ENCODE results near the gene GPR32.

Gene GPR32

DNA sequence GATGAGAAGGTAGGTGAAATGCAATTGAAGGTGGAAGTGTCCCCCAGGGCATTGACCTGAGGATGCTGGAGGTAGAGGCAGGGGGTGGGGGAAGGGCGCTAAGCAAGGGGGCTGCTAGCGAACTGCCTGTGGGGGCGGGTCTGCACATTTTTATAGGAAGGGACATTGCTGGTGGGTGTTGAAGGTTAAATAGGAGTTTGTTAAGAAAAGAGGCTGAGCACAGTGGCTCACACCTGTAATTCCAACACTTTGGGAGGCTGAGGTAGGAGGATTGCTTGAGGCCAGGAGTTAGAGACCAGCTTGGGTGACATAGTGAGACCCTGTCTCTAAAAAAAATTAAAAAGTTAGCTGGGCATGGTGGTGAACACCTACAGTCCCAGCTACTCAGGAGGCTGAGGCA is 14.4 kb downstream of the GPR32 start:
- DNase-seq, result no peak

- DNase-seq, result no peak
Measured at GRCh38 chr19:50785329-50785728, 15.1 kb downstream of the GPR32 start.

GRCh38 chr19:50790396-50790795 is 20.1 kb downstream of the GPR32 start, which contains the start of gene ACP4:
ACP4 (plus strand) TSS chr19:50790415; CDS start chr19:50790415, 0 bp downstream.
- DNase-seq, result no peak

DNA sequence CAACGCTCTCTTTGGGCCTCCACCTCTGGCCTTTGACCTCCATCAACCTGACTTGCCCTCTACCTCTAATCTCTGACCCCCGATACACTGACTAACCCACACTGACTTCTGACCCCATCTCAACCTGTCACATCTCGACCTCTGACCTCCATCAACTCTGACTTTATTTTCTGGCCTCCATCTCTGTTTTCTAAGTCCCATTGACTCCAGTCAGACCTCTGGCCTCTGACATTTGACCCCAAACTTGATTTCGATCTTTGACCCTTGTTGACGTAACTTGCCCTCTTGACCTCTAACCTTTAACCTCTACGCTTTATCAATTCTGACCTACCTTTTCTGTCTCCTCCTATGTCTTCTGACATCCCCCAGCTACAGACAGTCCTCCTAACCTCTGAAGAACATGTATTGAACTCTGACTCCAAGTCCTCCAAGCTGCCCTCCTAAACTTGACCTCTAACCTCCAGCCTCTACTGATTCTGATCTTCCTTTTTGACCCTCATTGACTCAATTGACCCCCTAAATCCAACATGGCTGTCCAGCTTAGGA is 20.7 kb downstream of the GPR32 start:
- DNase-seq, result no peak

- DNase-seq, result no peak
Measured at GRCh38 chr19:50791594-50792271, 21.5 kb downstream of the GPR32 start.

GRCh38 chr19:50792272-50793250 is 22.3 kb downstream of the GPR32 start:
- DNase-seq, result no peak

GRCh38 chr19:50793558-50794065 is 23.3 kb downstream of the GPR32 start:
- DNase-seq, result no peak

DNA sequence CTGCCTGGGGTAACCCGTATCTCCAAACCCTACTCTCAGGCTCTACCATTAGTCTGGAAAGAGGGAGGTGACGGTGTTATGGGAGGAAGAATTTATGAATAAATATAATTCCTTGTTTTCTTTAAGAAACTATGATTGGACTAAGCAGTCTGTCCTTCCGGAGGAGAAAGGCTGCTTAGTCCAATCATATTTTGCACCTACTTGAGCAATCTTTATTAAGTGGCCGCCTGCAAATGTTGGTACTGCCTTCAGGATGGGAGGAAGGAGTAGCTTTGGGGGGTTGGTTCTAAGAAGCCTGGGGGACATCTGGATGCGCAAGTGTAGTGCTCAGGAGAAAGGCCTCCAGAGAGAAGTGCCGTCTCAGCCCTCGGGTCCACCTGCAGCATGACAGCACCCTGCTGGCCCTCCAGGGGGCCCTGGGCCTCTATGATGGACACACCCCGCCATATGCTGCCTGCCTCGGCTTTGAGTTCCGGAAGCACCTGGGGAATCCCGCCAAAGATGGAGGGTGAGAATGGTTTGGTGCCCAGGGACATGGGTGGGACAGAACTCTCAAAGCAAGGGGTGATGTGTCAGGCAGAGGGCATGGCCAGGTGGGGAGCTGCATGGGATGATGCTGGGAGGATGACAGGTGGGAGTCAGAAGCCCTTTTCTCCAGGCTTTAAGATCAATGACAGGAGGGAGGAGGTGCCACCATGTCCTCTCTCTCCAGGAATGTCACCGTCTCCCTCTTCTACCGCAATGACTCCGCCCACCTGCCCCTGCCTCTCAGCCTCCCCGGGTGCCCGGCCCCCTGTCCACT is 24.0 kb downstream of the GPR32 start:
- DNase-seq, result no peak

DNA sequence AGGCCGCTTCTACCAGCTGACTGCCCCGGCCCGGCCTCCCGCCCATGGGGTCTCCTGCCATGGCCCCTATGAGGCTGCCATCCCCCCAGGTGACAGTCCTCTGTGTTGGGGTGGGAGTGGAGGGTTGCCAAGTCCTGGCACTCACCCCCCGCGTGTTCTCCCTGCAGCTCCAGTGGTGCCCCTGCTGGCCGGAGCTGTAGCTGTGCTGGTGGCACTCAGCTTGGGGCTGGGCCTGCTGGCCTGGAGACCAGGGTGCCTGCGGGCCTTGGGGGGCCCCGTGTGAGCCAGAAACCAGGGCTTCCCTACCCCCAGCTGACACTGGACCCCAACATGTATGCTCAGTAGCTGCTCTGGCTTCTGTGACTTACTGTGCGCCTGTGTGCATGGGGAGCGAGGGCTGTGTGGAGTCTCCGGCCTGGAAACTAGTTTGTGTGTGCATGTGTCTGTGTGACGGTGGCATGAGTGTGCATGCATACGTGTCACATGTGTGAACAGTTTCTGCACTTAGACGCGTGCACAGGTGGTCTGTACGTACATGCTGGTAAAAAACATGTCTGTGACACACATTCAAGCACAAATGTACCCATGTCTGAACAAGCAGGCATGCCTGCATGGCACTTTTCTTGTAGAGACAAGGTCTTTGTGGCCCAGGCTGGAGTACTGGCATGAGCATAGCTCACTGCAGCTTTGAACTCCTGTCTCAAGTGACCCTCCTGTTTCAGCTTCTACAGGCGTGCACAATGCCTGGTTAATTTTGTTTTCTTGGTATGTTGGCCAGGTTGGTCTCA is 24.8 kb downstream of the GPR32 start:
- DNase-seq, result no peak

DNA sequence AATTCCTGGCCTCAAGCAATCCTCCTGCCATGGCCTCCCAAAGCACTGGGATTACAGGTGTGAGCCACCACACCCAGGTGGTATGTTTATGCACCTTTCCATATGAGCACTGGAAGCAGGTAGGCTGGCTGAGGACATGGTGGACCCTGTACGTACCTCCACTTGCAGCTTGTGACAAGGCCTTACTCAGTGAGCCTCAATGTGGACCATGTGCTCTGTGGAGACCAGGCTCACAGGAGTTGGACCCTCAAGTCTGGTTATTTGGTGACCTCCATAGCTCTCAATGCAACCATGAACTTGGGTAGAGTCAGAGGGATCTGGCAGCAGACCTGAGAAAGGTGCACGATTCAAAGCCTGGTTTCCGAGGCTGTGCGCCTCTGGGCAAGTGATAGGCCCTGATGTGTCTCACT is 25.4 kb downstream of the GPR32 start:
- no peak for DNase-seq

- DNase-seq, result no peak
Measured at GRCh38 chr19:50796128-50796633, 25.9 kb downstream of the GPR32 start.

DNA sequence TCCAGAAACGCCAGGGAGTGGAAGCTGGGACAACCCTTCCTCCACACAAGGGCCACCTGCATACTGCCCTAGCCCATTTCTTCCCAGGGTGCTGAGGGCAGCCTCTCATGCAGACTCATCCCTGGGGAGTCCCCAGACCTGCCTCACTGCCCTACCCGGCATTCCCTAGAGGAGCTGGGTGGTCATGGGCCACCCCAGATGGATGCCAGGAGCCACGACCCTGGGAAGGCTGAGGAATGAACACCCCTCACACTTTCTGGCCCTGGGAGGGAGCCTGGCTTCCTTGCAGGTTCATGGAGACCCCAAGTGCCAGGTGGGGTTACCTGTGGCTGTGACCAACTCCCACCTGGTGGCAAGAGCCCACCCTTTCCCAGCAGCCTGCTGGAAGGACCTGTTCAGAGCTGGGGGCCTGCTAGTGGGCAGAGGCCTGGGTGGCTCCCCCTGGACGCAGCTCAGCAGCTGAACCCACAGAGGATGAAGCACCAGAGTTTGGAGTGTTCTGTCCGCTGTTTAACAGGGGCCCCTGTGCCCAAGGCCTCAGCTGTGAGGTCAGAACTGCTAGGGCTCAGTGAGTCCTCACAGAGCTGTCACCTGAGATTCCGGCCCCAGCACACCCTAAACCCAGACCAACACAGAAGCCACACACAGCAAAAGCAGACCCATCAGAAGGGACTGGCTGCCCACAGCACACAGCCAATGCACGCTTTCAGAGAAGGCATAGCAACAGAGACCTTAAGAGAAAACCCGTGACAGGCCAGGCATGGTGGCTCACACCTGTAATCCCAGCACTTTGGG is 26.6 kb downstream of the GPR32 start:
- DNase-seq, result no peak

DNA sequence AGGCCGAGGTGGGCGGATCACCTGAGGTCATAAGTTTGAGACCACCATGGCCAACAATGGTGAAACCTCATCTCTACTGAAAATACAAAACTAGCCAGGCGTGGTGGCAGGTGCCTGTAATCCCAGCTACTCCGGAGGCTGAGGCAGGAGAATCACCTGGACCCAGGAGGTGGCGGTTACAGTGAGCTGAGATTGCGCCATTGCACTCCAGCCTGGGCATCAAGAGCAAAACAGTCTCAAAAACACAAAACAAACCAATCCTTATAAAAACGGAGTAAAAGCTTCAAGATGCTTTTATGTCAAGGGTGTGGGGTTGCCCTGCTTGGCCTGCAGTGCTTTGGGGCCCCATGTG is 27.1 kb downstream of the GPR32 start:
- DNase-seq, result no peak

GRCh38 chr19:50797781-50798658 is 27.8 kb downstream of the GPR32 start:
- no peak for DNase-seq

DNA sequence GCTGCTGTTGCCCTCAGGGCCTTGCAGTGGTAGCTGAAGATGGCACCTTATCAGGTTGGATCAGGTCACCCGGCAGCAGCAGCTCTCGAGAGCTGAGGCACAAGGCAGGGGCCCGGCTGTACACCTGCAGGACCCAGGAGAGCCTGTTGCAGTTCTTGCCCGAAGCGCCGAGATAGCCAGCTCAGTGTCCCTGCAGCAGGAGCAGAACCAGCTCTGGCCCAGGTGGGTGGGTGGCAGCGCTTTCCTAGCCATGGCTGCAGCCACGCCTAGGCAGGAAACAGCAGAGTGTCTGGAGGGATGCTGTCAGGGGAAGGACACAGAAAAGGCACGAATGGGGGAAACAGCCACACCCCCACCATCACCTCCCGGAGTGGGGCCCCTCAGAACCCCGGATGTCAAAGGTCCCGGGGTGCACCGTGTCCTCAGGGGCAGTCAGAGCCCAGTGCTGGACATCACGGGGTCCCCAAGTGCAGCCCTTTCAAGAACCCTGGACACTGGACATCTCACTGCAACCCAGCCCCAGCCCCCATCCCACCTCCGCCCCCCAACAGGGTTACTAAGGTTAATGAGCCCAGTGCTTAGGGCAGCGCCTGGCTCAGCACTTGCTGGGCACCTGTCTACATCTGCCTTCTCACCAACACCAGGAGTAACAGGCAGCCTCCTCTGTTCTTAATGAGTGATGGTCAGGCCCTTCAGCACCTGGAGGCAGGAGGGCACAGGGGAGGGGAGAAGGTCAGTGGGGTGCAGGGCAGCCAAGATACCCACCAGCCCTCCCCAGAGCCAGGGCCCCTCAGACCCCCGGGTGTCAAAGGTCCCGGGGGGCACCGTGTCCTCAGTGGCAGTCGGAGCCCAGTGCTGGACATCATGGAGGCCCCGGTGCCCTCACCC is 28.6 kb downstream of the GPR32 start:
- no peak for DNase-seq

DNA sequence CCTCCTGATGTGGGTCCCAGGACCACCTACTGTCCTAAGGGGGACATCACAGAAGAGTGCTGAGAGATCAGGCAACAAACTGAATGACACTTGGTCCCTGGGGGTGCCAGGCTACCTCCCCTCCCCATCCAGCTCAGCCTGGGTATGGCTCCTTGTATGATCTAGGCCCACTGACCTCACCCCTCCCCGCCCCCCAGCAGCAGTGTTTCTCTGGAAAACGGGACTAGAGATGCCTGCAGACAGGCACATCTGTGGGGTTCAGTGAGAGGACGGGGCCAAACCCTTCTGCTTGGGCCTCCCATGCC is 29.2 kb downstream of the GPR32 start:
- no peak for DNase-seq

GRCh38 chr19:50801107-50801506 is 30.8 kb downstream of the GPR32 start:
- peak; percentile 76 for DNase-seq

GRCh38 chr19:50803633-50804419 is 33.6 kb downstream of the GPR32 start:
- DNase-seq, result no peak

All from islet precursor cell (in vitro differentiated cells).